Karpas-422 (cell line): ENCODE measurements around the gene MYLK. TPM values are rescaled to one million over a fixed set of nuclear protein-coding genes. Genes with fewer than 3 reads are reported as not detected.

Experiments
- DNase-seq: peaks from one replicate; pipeline ENCODE4 v3.0.0-alpha.2; 2015
- H2AFZ ChIP-seq: fragments of 200-600 bp; sonication (generic); 2 replicates; pipeline ENCODE4 v1.6.1; 2014; ENCODE audit warnings: antibody characterized with exemption, low read length, mixed read lengths
- H3K27ac ChIP-seq: fragments of 200-600 bp; sonication (generic); 2 replicates; pipeline ENCODE4 v1.5.1; 2014; ENCODE audit warnings: mild to moderate bottlenecking, low read length, moderate library complexity
- H3K27me3 ChIP-seq: fragments of 200-600 bp; sonication (generic); 2 replicates; pipeline ENCODE4 v1.6.1; 2014; ENCODE audit warnings: low read length, mixed read lengths
- H3K36me3 ChIP-seq: fragments of 200-600 bp; sonication (generic); 2 replicates; pipeline ENCODE4 v1.6.1; 2014; ENCODE audit warnings: low read length, mixed read lengths; ENCODE audit not compliant: insufficient read depth
- H3K4me1 ChIP-seq: fragments of 200-600 bp; sonication (generic); 2 replicates; pipeline ENCODE4 v1.6.1; 2014; ENCODE audit warnings: mild to moderate bottlenecking, low read length, mixed read lengths
- H3K4me2 ChIP-seq: fragments of 200-600 bp; sonication (generic); 2 replicates; pipeline ENCODE4 v1.6.1; 2014; ENCODE audit warnings: low read length, low read depth, mild to moderate bottlenecking; ENCODE audit not compliant: poor library complexity, severe bottlenecking
- H3K4me3 ChIP-seq: fragments of 200-600 bp; sonication (generic); 2 replicates; pipeline ENCODE4 v1.5.1; 2014; ENCODE audit warnings: mild to moderate bottlenecking, antibody characterized with exemption, low read length, mixed read lengths
- H3K79me2 ChIP-seq: fragments of 200-600 bp; sonication (generic); 2 replicates; pipeline ENCODE4 v1.6.1; 2014; ENCODE audit warnings: mild to moderate bottlenecking, low read length, mixed read lengths
- H3K9ac ChIP-seq: fragments of 200-600 bp; sonication (generic); 2 replicates; pipeline ENCODE4 v1.6.0; 2014; ENCODE audit warnings: low read length
- H3K9me2 ChIP-seq: fragments of 200-600 bp; sonication (generic), shearing (Covaris generic); replicated peaks from 2 replicates; pipeline ENCODE4 v1.6.0; 2014; ENCODE audit warnings: mild to moderate bottlenecking, low read length, moderate library complexity; ENCODE audit not compliant: insufficient read depth
- H3K9me3 ChIP-seq: fragments of 300-700, 200-600 bp; sonication (generic); 2 replicates; pipeline ENCODE4 v1.6.1; 2014; ENCODE audit warnings: low read length, mixed read lengths
- H4K20me1 ChIP-seq: fragments of 200-600 bp; sonication (generic); 2 replicates; pipeline ENCODE4 v1.6.1; 2014; ENCODE audit warnings: mild to moderate bottlenecking, antibody characterized with exemption, low read length, low read depth; ENCODE audit not compliant: insufficient read depth
- total RNA-seq: library from RNA; depleted of rRNA; stranded (reverse); fragments of >200 nt; shearing (Covaris generic); gene quantifications from 2 replicates; pipeline ENCODE4 v1.2.3, GENCODE V29; 2014; ENCODE audit warnings: low replicate concordance

The MYLK gene
- total RNA-seq, 1 experiment from 2014 or later = 0.63 TPM

DNA sequence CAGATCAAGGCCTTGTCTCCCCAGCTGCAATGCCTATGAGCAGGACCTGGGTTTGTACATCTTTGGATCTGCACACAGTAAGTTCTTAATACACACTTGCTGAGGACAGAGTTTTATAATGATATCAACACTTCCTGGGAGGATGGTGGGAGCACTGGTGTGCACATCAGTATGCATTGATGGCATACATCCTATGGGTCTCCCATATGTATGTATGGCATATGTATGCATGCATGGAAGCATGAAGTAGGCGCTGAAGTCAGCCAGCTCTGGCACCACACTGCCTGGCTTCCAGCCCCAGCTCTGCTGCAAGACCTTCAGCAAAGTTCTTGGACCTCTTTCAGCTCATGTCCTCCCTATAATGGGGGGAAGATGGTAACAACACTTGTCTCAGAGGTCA, 68.2 kb downstream of the MYLK start:
- no peak overlapping the region for H3K27ac ChIP-seq
- no peaks in the 10 kb centered on the region for H3K27me3 ChIP-seq
- H3K9ac ChIP-seq = no peak overlapping the region
- no peak overlapping the region for H3K4me3 ChIP-seq
- DNase-seq = no peak
- no peaks in the 10 kb centered on the region for H3K79me2 ChIP-seq
- H3K9me3 ChIP-seq = no peaks in the 10 kb centered on the region
- no peak overlapping the region for H2AFZ ChIP-seq
- H4K20me1 ChIP-seq = 0 out of 2 replicates have a peak, but pooled peaks cover 4% of the 10 kb centered on the region
- no peaks in the 10 kb centered on the region for H3K9me2 ChIP-seq
- no peak overlapping the region for H3K4me2 ChIP-seq
- H3K36me3 ChIP-seq = no peaks in the 10 kb centered on the region
- H3K4me1 ChIP-seq = no peaks in the 10 kb centered on the region; the same call in 1 of the 2 replicates

GRCh38 chr3:123813876-123814275, 70.3 kb downstream of the MYLK start:
- no peak for DNase-seq

GRCh38 chr3:123809597-123809996, 74.5 kb downstream of the MYLK start:
- DNase-seq = no peak
- no peak overlapping the region for H3K9ac ChIP-seq
- H3K4me2 ChIP-seq = no peak overlapping the region

More at GRCh38 chr3:123813876-123814275, 70.3 kb downstream of the MYLK start:
- H3K79me2 ChIP-seq = no peaks in the 10 kb centered on the region
- no peak overlapping the region for H3K27ac ChIP-seq
- H3K4me2 ChIP-seq = no peak overlapping the region
- no peaks in the 10 kb centered on the region for H3K9me2 ChIP-seq
- no peaks in the 10 kb centered on the region; the same call in 1 of the 2 replicates for H3K4me1 ChIP-seq
- H3K9ac ChIP-seq = no peak overlapping the region
- H2AFZ ChIP-seq = no peak overlapping the region
- 0 out of 2 replicates have a peak, but pooled peaks cover 4% of the 10 kb centered on the region for H4K20me1 ChIP-seq
- no peaks in the 10 kb centered on the region for H3K36me3 ChIP-seq
- no peaks in the 10 kb centered on the region for H3K27me3 ChIP-seq
- H3K9me3 ChIP-seq = no peaks in the 10 kb centered on the region
- no peak overlapping the region for H3K4me3 ChIP-seq

DNA sequence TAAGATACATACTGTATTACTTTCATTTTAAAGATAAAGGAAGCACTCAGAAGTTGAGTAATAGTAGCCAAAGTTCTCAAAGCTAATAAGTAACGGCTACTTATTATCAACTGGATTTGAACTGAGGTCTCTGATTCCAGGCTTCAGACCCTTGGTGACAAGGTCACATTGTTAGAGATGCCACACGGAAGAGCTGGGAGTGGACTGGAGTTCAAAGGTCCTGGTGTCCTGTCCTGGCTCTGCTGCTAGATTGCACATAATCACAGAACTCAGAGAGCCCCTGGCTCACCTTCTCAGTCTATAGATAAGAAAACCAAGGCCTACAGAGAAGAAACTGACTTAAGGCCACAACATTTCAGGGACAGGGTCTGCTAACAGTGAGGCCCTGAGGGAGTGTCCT, 75.3 kb downstream of the MYLK start:
- H3K9me3 ChIP-seq = no peaks in the 10 kb centered on the region
- no peak overlapping the region for H2AFZ ChIP-seq
- H3K4me1 ChIP-seq = no peaks in the 10 kb centered on the region
- H3K79me2 ChIP-seq = no peaks in the 10 kb centered on the region
- H3K9ac ChIP-seq = no peak overlapping the region
- no peaks in the 10 kb centered on the region for H4K20me1 ChIP-seq
- H3K36me3 ChIP-seq = no peaks in the 10 kb centered on the region
- H3K4me3 ChIP-seq = no peak overlapping the region
- no peak overlapping the region for H3K27ac ChIP-seq
- H3K4me2 ChIP-seq = no peak overlapping the region
- no peaks in the 10 kb centered on the region for H3K9me2 ChIP-seq
- no peak for DNase-seq
- H3K27me3 ChIP-seq = no peaks in the 10 kb centered on the region

More at GRCh38 chr3:123809597-123809996, 74.5 kb downstream of the MYLK start:
- Histone ChIP-seq H3K4me1 (no peaks in the 10 kb centered on the region), H2AFZ (no peak overlapping the region), H3K27me3 (no peaks in the 10 kb centered on the region), H3K9me3 (no peaks in the 10 kb centered on the region), H3K9me2 (no peaks in the 10 kb centered on the region), H3K79me2 (no peaks in the 10 kb centered on the region), H4K20me1 (no peaks in the 10 kb centered on the region), H3K4me3 (no peak overlapping the region), H3K27ac (no peak overlapping the region), H3K36me3 (no peaks in the 10 kb centered on the region)

DNA sequence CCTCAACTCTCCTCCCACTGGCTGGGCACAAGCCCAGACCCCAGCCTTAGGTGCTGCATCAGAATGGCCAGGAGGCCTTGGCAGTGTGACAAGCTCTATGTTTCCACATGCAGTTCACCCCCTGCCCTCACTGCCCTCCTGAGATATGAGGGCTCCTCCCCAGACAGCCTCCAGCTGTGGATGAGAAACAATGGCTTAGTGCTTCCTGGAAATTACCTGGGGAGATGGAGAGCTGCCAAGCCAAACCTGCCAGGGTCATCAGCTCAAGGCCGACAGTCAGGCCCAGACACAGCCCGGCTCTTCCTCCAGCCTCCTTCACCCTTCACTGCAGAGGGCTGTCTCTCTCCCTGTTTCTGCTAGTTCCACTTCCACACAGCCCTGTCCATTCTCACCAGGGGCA, 76.3 kb downstream of the MYLK start:
- Histone ChIP-seq H3K4me3 (no peak overlapping the region), H4K20me1 (no peaks in the 10 kb centered on the region), H2AFZ (no peak overlapping the region), H3K9me3 (no peaks in the 10 kb centered on the region), H3K27me3 (no peaks in the 10 kb centered on the region), H3K9me2 (no peaks in the 10 kb centered on the region), H3K9ac (no peak overlapping the region), H3K27ac (no peak overlapping the region), H3K79me2 (no peaks in the 10 kb centered on the region), H3K36me3 (no peaks in the 10 kb centered on the region), H3K4me2 (no peak overlapping the region), H3K4me1 (no peaks in the 10 kb centered on the region)
- DNase-seq = no peak

- peak; percentile 43 for DNase-seq
- no peaks in the 10 kb centered on the region for H3K27me3 ChIP-seq
- H3K27ac ChIP-seq = no peak overlapping the region
- H3K9ac ChIP-seq = no peak overlapping the region
- no peaks in the 10 kb centered on the region for H4K20me1 ChIP-seq
- no peak overlapping the region for H3K4me3 ChIP-seq
- H3K79me2 ChIP-seq = no peaks in the 10 kb centered on the region
- no peaks in the 10 kb centered on the region for H3K4me1 ChIP-seq
- no peaks in the 10 kb centered on the region for H3K9me3 ChIP-seq
- no peaks in the 10 kb centered on the region for H3K9me2 ChIP-seq
- no peaks in the 10 kb centered on the region for H3K36me3 ChIP-seq
- no peak overlapping the region for H2AFZ ChIP-seq
- no peak overlapping the region for H3K4me2 ChIP-seq
These were observed 78.6 kb downstream of the MYLK start for GRCh38 chr3:123805504-123805903.

DNA sequence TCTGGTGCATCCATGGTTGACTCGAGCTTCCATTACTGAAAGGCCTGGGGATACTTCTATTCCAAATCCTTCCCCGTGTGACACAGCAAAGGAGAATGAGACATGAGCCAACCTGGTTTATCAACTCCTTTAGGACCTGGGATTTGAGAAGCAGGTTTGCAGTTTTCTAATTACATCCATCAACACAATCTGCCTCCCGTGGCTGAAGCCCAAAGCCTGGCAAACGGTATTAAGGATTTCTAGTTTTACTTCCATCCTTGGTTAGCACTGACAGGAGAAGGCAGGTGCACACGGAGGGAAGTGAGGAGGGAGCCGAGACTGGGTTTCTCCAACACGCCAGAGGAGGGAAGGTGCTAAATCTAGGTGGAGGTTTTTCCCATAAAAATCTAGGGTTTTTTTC, 79.0 kb downstream of the MYLK start:
- Histone ChIP-seq H2AFZ (no peak overlapping the region), H3K4me2 (no peak overlapping the region), H3K9ac (no peak overlapping the region), H3K79me2 (no peaks in the 10 kb centered on the region), H3K4me1 (no peaks in the 10 kb centered on the region), H3K27ac (no peak overlapping the region), H4K20me1 (no peaks in the 10 kb centered on the region), H3K27me3 (no peaks in the 10 kb centered on the region), H3K9me2 (no peaks in the 10 kb centered on the region), H3K36me3 (no peaks in the 10 kb centered on the region), H3K9me3 (no peaks in the 10 kb centered on the region), H3K4me3 (no peak overlapping the region)
- DNase-seq = no peak

DNA sequence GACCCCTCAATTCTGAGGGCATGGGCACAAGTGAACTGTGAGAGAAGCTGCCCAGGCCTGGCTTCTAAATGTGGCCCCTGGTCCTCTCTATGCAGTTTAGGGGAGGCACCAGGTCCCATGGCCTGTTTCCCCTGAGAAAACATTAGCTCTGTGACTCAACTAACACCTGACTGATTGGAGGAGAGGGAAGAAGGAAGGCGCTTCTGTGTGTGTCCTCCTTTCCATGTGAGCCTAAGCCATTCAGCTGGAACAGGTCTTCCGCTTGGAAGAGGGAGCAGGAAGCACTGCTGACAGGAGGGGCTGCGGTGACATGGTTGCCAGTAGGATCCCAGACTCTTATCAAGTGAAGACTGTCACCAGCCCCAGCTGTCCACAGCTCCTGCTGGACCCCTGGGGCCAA, 79.5 kb downstream of the MYLK start:
- DNase-seq = no peak
- no peak overlapping the region for H3K4me3 ChIP-seq
- no peak overlapping the region for H3K4me2 ChIP-seq
- H4K20me1 ChIP-seq = no peaks in the 10 kb centered on the region
- no peaks in the 10 kb centered on the region for H3K4me1 ChIP-seq
- H2AFZ ChIP-seq = no peak overlapping the region
- no peaks in the 10 kb centered on the region for H3K27me3 ChIP-seq
- H3K36me3 ChIP-seq = no peaks in the 10 kb centered on the region
- no peaks in the 10 kb centered on the region for H3K79me2 ChIP-seq
- H3K9ac ChIP-seq = no peak overlapping the region
- H3K27ac ChIP-seq = no peak overlapping the region
- no peaks in the 10 kb centered on the region for H3K9me3 ChIP-seq
- no peaks in the 10 kb centered on the region for H3K9me2 ChIP-seq

DNA sequence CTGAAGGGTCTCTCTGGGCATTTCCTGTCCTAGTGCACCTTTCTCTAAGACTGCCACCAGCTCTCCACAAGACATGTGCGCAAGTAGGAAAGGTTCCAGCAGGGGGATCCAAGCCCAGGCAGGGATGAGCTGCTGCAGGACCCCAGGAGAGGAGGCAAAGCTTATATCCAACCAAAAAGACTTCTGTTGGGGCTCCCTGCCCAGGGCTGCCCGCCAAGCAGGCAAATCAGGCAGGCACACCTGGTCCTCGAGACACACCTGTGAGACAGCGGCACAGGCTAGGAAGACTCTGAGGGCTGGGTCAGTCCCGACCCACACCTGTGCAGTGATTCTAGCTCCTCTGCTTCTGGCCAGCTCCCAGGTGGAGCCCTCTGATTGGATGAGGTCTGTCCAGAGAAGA, 80.6 kb downstream of the MYLK start:
- H3K4me2 ChIP-seq = no peak overlapping the region
- no peak overlapping the region for H3K4me3 ChIP-seq
- DNase-seq = no peak

More for the DNA sequence above, 80.6 kb downstream of the MYLK start:
- Histone ChIP-seq H3K79me2 (no peaks in the 10 kb centered on the region), H3K27ac (no peak overlapping the region), H4K20me1 (no peaks in the 10 kb centered on the region), H3K27me3 (no peaks in the 10 kb centered on the region), H3K9ac (no peak overlapping the region), H3K36me3 (no peaks in the 10 kb centered on the region), H3K4me1 (no peaks in the 10 kb centered on the region), H3K9me2 (no peaks in the 10 kb centered on the region), H3K9me3 (no peaks in the 10 kb centered on the region), H2AFZ (no peak overlapping the region)
